Neural crest cell (in vitro differentiated cells): ENCODE data around the gene CARTPT. TPM values are rescaled to one million over a fixed set of nuclear protein-coding genes. Genes with fewer than 3 reads are reported as not detected.

ENCODE experiments used
- DNase-seq: peaks from one replicate; pipeline ENCODE4 v3.0.0; 2021; ENCODE audit warnings: low read depth, mixed read lengths, low spot score
- H3K27ac Mint-ChIP-seq: one replicate; pipeline ENCODE4 v1.8.0; 2021; ENCODE audit warnings: mild to moderate bottlenecking, mixed read lengths; ENCODE audit not compliant: unreplicated experiment
- H3K27me3 Mint-ChIP-seq: 2 replicates; pipeline ENCODE4 v1.8.0; 2021; ENCODE audit warnings: low read depth, mild to moderate bottlenecking, mixed read lengths
- H3K36me3 Mint-ChIP-seq: 2 replicates; pipeline ENCODE4 v1.8.0; 2021; ENCODE audit warnings: low read depth, mild to moderate bottlenecking, mixed read lengths
- H3K4me1 Mint-ChIP-seq: 2 replicates; pipeline ENCODE4 v1.8.0; 2021; ENCODE audit warnings: mixed read lengths
- H3K4me3 Mint-ChIP-seq: one replicate; pipeline ENCODE4 v1.8.0; 2021; ENCODE audit warnings: mild to moderate bottlenecking, mixed read lengths
- H3K9me3 Mint-ChIP-seq: 2 replicates; pipeline ENCODE4 v1.8.0; 2021; ENCODE audit warnings: mixed read lengths
- CTCF ChIP-seq: fragments of 200-600 bp; sonication (generic); conservative IDR thresholded peaks from 2 replicates; pipeline ENCODE4 v1.5.0; 2021; ENCODE audit warnings: antibody characterized with exemption, mild to moderate bottlenecking
- total RNA-seq: library from RNA; stranded (reverse); gene quantifications from 2 replicates; pipeline ENCODE4 v1.2.1, GENCODE V29; 2021

CARTPT gene
- total RNA-seq, 1 donor from 2014 or later = not detected

GRCh38 chr5:71762826-71763225 lies 43.8 kb downstream of the CARTPT start:
- no peak for DNase-seq
- Mint-ChIP-seq H3K27me3 (peaks cover 4% of the 10 kb centered on the region), H3K36me3 (no peaks in the 10 kb centered on the region), H3K27ac (no peak overlapping the region), H3K4me1 (peaks cover under 1% of the 10 kb centered on the region), H3K9me3 (peaks cover 6% of the 10 kb centered on the region), H3K4me3 (no peak overlapping the region)
- no peak for TF ChIP-seq CTCF

GRCh38 chr5:71767661-71768060 lies 48.6 kb downstream of the CARTPT start:
- Mint-ChIP-seq H3K4me1 (no peaks in the 10 kb centered on the region), H3K36me3 (no peaks in the 10 kb centered on the region)

GRCh38 chr5:71769287-71769686 lies 50.2 kb downstream of the CARTPT start:
- TF ChIP-seq CTCF = no peak
- H3K27me3 Mint-ChIP-seq = no peaks in the 10 kb centered on the region
- no peak overlapping the region for H3K27ac Mint-ChIP-seq
- no peaks in the 10 kb centered on the region for H3K36me3 Mint-ChIP-seq
- no peak for DNase-seq
- H3K4me1 Mint-ChIP-seq = no peaks in the 10 kb centered on the region
- no peak overlapping the region for H3K4me3 Mint-ChIP-seq
- H3K9me3 Mint-ChIP-seq = peaks cover 4% of the 10 kb centered on the region

More at GRCh38 chr5:71767661-71768060, 48.6 kb downstream of the CARTPT start:
- Mint-ChIP-seq H3K9me3 (peaks cover 4% of the 10 kb centered on the region), H3K27ac (no peak overlapping the region), H3K4me3 (no peak overlapping the region), H3K27me3 (no peaks in the 10 kb centered on the region)
- DNase-seq = no peak
- no peak for TF ChIP-seq CTCF

- DNase-seq = no peak
Observed at GRCh38 chr5:71770381-71770780, 51.3 kb downstream of the CARTPT start.

More at GRCh38 chr5:71770381-71770780, 51.3 kb downstream of the CARTPT start:
- no peaks in the 10 kb centered on the region for H3K27me3 Mint-ChIP-seq
- no peaks in the 10 kb centered on the region for H3K4me1 Mint-ChIP-seq
- H3K9me3 Mint-ChIP-seq = peaks cover 4% of the 10 kb centered on the region
- H3K4me3 Mint-ChIP-seq = no peak overlapping the region
- no peak overlapping the region for H3K27ac Mint-ChIP-seq
- H3K36me3 Mint-ChIP-seq = no peaks in the 10 kb centered on the region
- no peak for TF ChIP-seq CTCF

Other genes with a start within 250 kb of the CARTPT start
- gene MCCC2, start 131.9 kb upstream of the CARTPT start, total RNA-seq = 43.4 and 43.7 TPM in 2 replicates